ENCODE results near the gene STAP2.

DNA sequence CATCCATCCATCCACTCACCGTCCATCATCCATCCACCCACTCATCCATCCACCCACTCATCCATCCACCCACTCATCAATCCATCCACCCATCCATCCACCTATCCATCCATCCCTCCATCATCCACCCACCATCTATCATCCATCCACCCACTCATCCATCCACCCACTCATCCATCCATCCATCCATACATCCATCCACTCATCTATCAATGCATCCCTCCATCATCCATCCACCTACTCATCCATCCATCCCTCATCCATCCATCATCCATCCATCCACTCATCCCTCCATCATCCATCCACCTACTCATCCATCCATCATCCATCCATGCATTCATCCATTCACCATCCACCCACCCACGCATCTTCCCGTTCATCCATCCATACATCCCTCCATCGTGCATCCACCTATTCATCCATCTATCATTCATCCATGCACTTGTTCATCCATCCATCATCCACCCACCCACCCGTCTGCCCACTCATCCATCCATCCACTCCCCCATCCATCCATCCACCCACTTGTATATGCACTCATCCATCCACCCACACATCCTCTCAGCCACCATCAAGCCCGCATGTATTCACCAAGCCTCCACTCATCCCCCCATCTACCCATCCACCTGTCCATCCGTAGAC is 3.6 kb downstream of the STAP2 start:
- TF ChIP-seq, protein P1, sequence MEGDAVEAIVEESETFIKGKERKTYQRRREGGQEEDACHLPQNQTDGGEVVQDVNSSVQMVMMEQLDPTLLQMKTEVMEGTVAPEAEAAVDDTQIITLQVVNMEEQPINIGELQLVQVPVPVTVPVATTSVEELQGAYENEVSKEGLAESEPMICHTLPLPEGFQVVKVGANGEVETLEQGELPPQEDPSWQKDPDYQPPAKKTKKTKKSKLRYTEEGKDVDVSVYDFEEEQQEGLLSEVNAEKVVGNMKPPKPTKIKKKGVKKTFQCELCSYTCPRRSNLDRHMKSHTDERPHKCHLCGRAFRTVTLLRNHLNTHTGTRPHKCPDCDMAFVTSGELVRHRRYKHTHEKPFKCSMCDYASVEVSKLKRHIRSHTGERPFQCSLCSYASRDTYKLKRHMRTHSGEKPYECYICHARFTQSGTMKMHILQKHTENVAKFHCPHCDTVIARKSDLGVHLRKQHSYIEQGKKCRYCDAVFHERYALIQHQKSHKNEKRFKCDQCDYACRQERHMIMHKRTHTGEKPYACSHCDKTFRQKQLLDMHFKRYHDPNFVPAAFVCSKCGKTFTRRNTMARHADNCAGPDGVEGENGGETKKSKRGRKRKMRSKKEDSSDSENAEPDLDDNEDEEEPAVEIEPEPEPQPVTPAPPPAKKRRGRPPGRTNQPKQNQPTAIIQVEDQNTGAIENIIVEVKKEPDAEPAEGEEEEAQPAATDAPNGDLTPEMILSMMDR (IDR thresholded peaks at IDR 0.05), result no peak
- TF ChIP-seq POLR2A (IDR thresholded peaks at IDR 0.05), result no peak
- no peak for TF ChIP-seq POLR2AphosphoS5 (IDR thresholded peaks at IDR 0.05)

Measured in breast epithelium (tissue), 3 donors.